Fibroblast of lung (primary cell): ENCODE results near the gene R3HDM4.

Experiments used
- CTCF ChIP-seq, 2 donors: IDR thresholded peaks in 1 of 2; conservative IDR thresholded peaks in 1 of 2; 1 replicate in 1 of 2; 2 replicates in 1 of 2; pipeline ENCODE4 v1.5.1; 2011 to 2012; ENCODE audit warnings: low read length in 2 of 2, control low read depth in 1 of 2, inconsistent platforms in 1 of 2, low read depth in 1 of 2, mild to moderate bottlenecking in 1 of 2
- EZH2 ChIP-seq: IDR thresholded peaks from 2 replicates; pipeline ENCODE4 v1.5.1; 2012; ENCODE audit warnings: low read length, control low read depth, mild to moderate bottlenecking; ENCODE audit errors: missing control alignments

- no peak for TF ChIP-seq EZH2
- no peak for TF ChIP-seq CTCF (conservative IDR thresholded peaks at IDR 0.05 in 1 of 2, IDR thresholded peaks at IDR 0.05 in 1 of 2; ENCODE audit: low read depth in 1 of 2, low read length in 2 of 2)
Observed at GRCh38 chr19:902093-902370, 11.0 kb downstream of the R3HDM4 start.
